ENCODE measurements around the gene SMTNL2. TPM values are rescaled to one million over a fixed set of nuclear protein-coding genes. Genes with fewer than 3 reads are reported as not detected.
A peak's percentile ranks its signal among the peaks of the same experiment; 100 is the strongest.

Gene SMTNL2
- total and polyA plus RNA-seq, 2 of the 4 experiments (the other 2 are of a cell fraction) = not detected

- peaks cover 10% of the 10 kb centered on the region for H3K4me1 ChIP-seq (ENCODE audit: control insufficient read depth, insufficient read depth, low read length)
- no peak overlapping the region for H4K91ac ChIP-seq (ENCODE audit: insufficient read depth, low read depth, low read length)
- no peak overlapping the region for H2BK5ac ChIP-seq (ENCODE audit: low read depth, low read length, poor library complexity, severe bottlenecking)
- peak overlapping the region; percentile 95; the same call in 1 of the 2 replicates for H3K4me2 ChIP-seq (ENCODE audit: low read depth, low read length)
- no peak overlapping the region for H2AFZ ChIP-seq (replicated peaks; ENCODE audit: low read length, poor library complexity)
- peaks cover 5% of the 10 kb centered on the region; the same call in 1 of the 2 replicates for H3K9me1 ChIP-seq (ENCODE audit: insufficient read depth, low read length)
- no peak overlapping the region for H4K5ac ChIP-seq (ENCODE audit: low read depth, low read length)
- H2BK15ac ChIP-seq (ENCODE audit: low read depth, low read length) = no peak overlapping the region
- H2AK9ac ChIP-seq (replicated peaks; ENCODE audit: low read depth, low read length, poor library complexity) = peak overlapping the region; percentile 52
- H3K56ac ChIP-seq (ENCODE audit: extremely low read depth, insufficient read depth, low read length) = no peak overlapping the region
- H2BK120ac ChIP-seq (ENCODE audit: low read depth, low read length) = no peak overlapping the region
- H3K27me3 ChIP-seq (ENCODE audit: control insufficient read depth, insufficient read depth, low read length) = no peaks in the 10 kb centered on the region
- no TSS peak for BruUV-seq (replicated peaks)
- no peak overlapping the region for H3K18ac ChIP-seq (ENCODE audit: low read depth, low read length)
- H3K14ac ChIP-seq (replicated peaks; ENCODE audit: low read depth, low read length) = no peak overlapping the region
- no peak overlapping the region for H2BK20ac ChIP-seq (ENCODE audit: low read depth, low read length)
- dilution Hi-C loops (cut with HindIII; ENCODE audit: low sequenced_read_pairs, unreplicated experiment) (no loop called here), in situ Hi-C loops (cut with MboI; ENCODE audit: low sequenced_read_pairs) (loop anchor here (10.0 kb wide), 1 partner anchor 59 kb away; the partner anchor contains the start of gene SPNS2), intact Hi-C loops (cut with micrococcal nuclease) (no loop called here)
- no peaks in the 10 kb centered on the region for H3K9me3 ChIP-seq (ENCODE audit: control insufficient read depth, insufficient read depth, low read length)
- no peak overlapping the region for H4K8ac ChIP-seq (ENCODE audit: low read depth in 2 of 2, low read length in 2 of 2)
- 77% methylated on average over 5 of the region's 9 CpGs; no CpG with 5 or more reads in 1 of the 2 experiments for WGBS, 2 experiments (ENCODE audit: extremely low coverage in 2 of 2, insufficient read length in 1 of 2)
- DNase-seq (no peak), ATAC-seq (ENCODE audit: low read depth) (no peak)
- no peak overlapping the region for H2AK5ac ChIP-seq (ENCODE audit: low read depth, low read length)
- 0 out of 2 replicates have a peak, but pooled peaks cover 3% of the 10 kb centered on the region for H4K20me1 ChIP-seq (ENCODE audit: insufficient read depth, low read length)
- no peak overlapping the region for H3K23ac ChIP-seq (ENCODE audit: low read depth, low read length)
- H3K4me3 ChIP-seq (ENCODE audit: insufficient read depth, low read depth, low read length) = no peak overlapping the region
- H3K36me3 ChIP-seq (ENCODE audit: control insufficient read depth, insufficient read depth, low read length) = peaks cover 34% of the 10 kb centered on the region
- TF ChIP-seq SMC3 (IDR thresholded peaks at IDR 0.05; ENCODE audit: low read depth, low read length) (no peak), MAZ (IDR thresholded peaks at IDR 0.05; ENCODE audit: borderline replicate concordance, low read depth, low read length) (no peak), NFE2L2 (IDR thresholded peaks at IDR 0.05; ENCODE audit: low read depth, low read length) (no peak), RAD21 (IDR thresholded peaks at IDR 0.05; ENCODE audit: low read length) (no peak), POLR2A (IDR thresholded peaks at IDR 0.05; ENCODE audit: low read depth, low read length) (no peak), CEBPB (IDR thresholded peaks at IDR 0.05; ENCODE audit: low read depth, low read length) (no peak), USF2 (IDR thresholded peaks at IDR 0.05; ENCODE audit: low read depth, low read length) (no peak)
- ChIA-PET POLR2A (ENCODE audit: unreplicated experiment) (no interaction called here), CTCF (interaction anchor here (0.6 kb wide), 1 partner anchor 271 kb away, joined by 3 read pairs; no protein-coding TSS in a partner anchor)
- H3K4ac ChIP-seq (ENCODE audit: low read depth, low read length) = no peak overlapping the region
- peaks cover 9 to 36% of the 10 kb centered on the region in 2 experiments for H3K79me1 ChIP-seq (ENCODE audit: low read depth in 1 of 2, low read length in 2 of 2)
- H3K27ac ChIP-seq (ENCODE audit: insufficient read depth, low read length) = no peak overlapping the region
- 0 out of 2 replicates have a peak overlapping the region, but pooled peaks have one; percentile 61 for H3K9ac ChIP-seq (ENCODE audit: low read depth, low read length)
Observed at GRCh38 chr17:4553669-4554068, 30.7 kb upstream of the SMTNL2 start.

All from IMR-90 (cell line).